ENCODE results near the gene STX5. TPM values are rescaled to one million over a fixed set of nuclear protein-coding genes. Genes with fewer than 3 reads are reported as not detected.
"Not testable (repeated sequence)": the region's sequence is repeated elsewhere in the genome, so short reads cannot be mapped to it uniquely, and the experiment has no call there.

STX5 gene
- 57.7 TPM for polyA plus RNA-seq (2013, experiment 1 of 2; ENCODE audit: insufficient read length)
- polyA plus RNA-seq (2013, experiment 2 of 2; ENCODE audit: insufficient read length), result 57.5 TPM

- peak; percentile 98 for DNase-seq
Measured at GRCh38 chr11:62831520-62832335, at the start of gene STX5. Gene STX5 (minus strand): TSS chr11:62832051. CDS start chr11:62831243, 808 bp downstream.

- DNase-seq, result peak; percentile 89
Measured at GRCh38 chr11:62880803-62881578, 49.1 kb upstream of the STX5 start, which contains the start of gene SLC3A2. Gene SLC3A2 (plus strand): TSS chr11:62880896. CDS start chr11:62881024, 128 bp downstream.

- DNase-seq, result peak; percentile 72
Measured at GRCh38 chr11:62880231-62880802, 48.5 kb upstream of the STX5 start.

- no peak for DNase-seq
Measured at GRCh38 chr11:62879235-62879978, 47.6 kb upstream of the STX5 start.

- DNase-seq, result no peak
Measured at GRCh38 chr11:62876712-62877111, 44.9 kb upstream of the STX5 start.

- DNase-seq, result no peak
Measured at GRCh38 chr11:62875698-62876478, 44.0 kb upstream of the STX5 start.

- no peak for DNase-seq
Measured at GRCh38 chr11:62874851-62875250, 43.0 kb upstream of the STX5 start.

GRCh38 chr11:62865635-62866034 is 33.8 kb upstream of the STX5 start:
- no peak for DNase-seq

GRCh38 chr11:62863687-62864335 is 32.0 kb upstream of the STX5 start:
- DNase-seq, result no peak

- DNase-seq, result not testable (repeated sequence)
Measured at GRCh38 chr11:62861564-62862192, 29.8 kb upstream of the STX5 start.

GRCh38 chr11:62860835-62861563 is 29.1 kb upstream of the STX5 start:
- no peak for DNase-seq

- DNase-seq, result not testable (repeated sequence)
Measured at GRCh38 chr11:62859281-62859703, 27.4 kb upstream of the STX5 start.

- DNase-seq, result no peak
Measured at GRCh38 chr11:62858201-62858600, 26.4 kb upstream of the STX5 start.

GRCh38 chr11:62857541-62857982 is 25.7 kb upstream of the STX5 start:
- DNase-seq, result no peak

- no peak for DNase-seq
Measured at GRCh38 chr11:62856333-62856895, 24.6 kb upstream of the STX5 start.

- peak; percentile 98 for DNase-seq
Measured at GRCh38 chr11:62855571-62856332, 23.9 kb upstream of the STX5 start.

- DNase-seq, result no peak
Measured at GRCh38 chr11:62854825-62855570, 23.1 kb upstream of the STX5 start.
